ENCODE measurements around the gene NFKBIA.
A peak's percentile ranks its signal among the peaks of the same experiment; 100 is the strongest.
"Not testable (repeated sequence)": the region's sequence is repeated elsewhere in the genome, so short reads cannot be mapped to it uniquely, and the experiment has no call there.

The NFKBIA gene

GRCh38 chr14:35408026-35408425 lies 3.5 kb upstream of the NFKBIA start:
- no peak for DNase-seq (ENCODE audit: low read depth)

GRCh38 chr14:35407306-35407630 lies 2.7 kb upstream of the NFKBIA start:
- DNase-seq (ENCODE audit: low read depth) = no peak

- no peak for DNase-seq (ENCODE audit: low read depth)
These were observed 2.2 kb upstream of the NFKBIA start for GRCh38 chr14:35406506-35407305.

GRCh38 chr14:35406090-35406489 lies 1.5 kb upstream of the NFKBIA start:
- no peak for DNase-seq (ENCODE audit: low read depth)

GRCh38 chr14:35405304-35405996 lies 901 bp upstream of the NFKBIA start:
- DNase-seq (ENCODE audit: low read depth) = no peak

- peak; percentile 91 for DNase-seq (ENCODE audit: low read depth)
These were observed 723 bp downstream of the NFKBIA start for GRCh38 chr14:35403603-35404448.

GRCh38 chr14:35403114-35403602 lies 1.4 kb downstream of the NFKBIA start:
- DNase-seq (ENCODE audit: low read depth) = peak; percentile 11

- DNase-seq (ENCODE audit: low read depth) = peak; percentile 13
These were observed 2.0 kb downstream of the NFKBIA start for GRCh38 chr14:35402323-35403113.

- DNase-seq (ENCODE audit: low read depth) = no peak
These were observed 2.9 kb downstream of the NFKBIA start for GRCh38 chr14:35401422-35402265.

GRCh38 chr14:35400648-35401421 lies 3.7 kb downstream of the NFKBIA start:
- no peak for DNase-seq (ENCODE audit: low read depth)

GRCh38 chr14:35399083-35399937 lies 5.2 kb downstream of the NFKBIA start:
- no peak for DNase-seq (ENCODE audit: low read depth)

- DNase-seq (ENCODE audit: low read depth) = no peak
These were observed 6.4 kb downstream of the NFKBIA start for GRCh38 chr14:35398071-35398584.

GRCh38 chr14:35396610-35397009 lies 7.9 kb downstream of the NFKBIA start:
- DNase-seq (ENCODE audit: low read depth) = not testable (repeated sequence)

- no peak for DNase-seq (ENCODE audit: low read depth)
These were observed 9.3 kb downstream of the NFKBIA start for GRCh38 chr14:35395283-35395682.

- DNase-seq (ENCODE audit: low read depth) = no peak
These were observed 10.1 kb downstream of the NFKBIA start for GRCh38 chr14:35394326-35395013.

- no peak for DNase-seq (ENCODE audit: low read depth)
These were observed 10.7 kb downstream of the NFKBIA start for GRCh38 chr14:35393826-35394225.

GRCh38 chr14:35392103-35392502 lies 12.4 kb downstream of the NFKBIA start:
- no peak for DNase-seq (ENCODE audit: low read depth)

- DNase-seq (ENCODE audit: low read depth) = no peak
These were observed 13.2 kb downstream of the NFKBIA start for GRCh38 chr14:35391388-35391710.

Measured in stimulated activated CD8-positive, alpha-beta memory T cell treated with anti-CD3 and anti-CD28 coated beads, Interleukin-15, amount 100 ng/mL, for 1 hour (primary cell).